KOPT-K1 (cell line): ENCODE measurements around the gene FAAH2.
"Not testable (repeated sequence)": the region's sequence is repeated elsewhere in the genome, so short reads cannot be mapped to it uniquely, and the experiment has no call there.

ENCODE experiments used
- H3K27ac ChIP-seq: fragments of 200-600 bp; sonication (generic); 2 replicates; pipeline ENCODE4 v1.5.1; 2016; ENCODE audit warnings: antibody characterized with exemption, mild to moderate bottlenecking, low read depth, low read length; ENCODE audit not compliant: poor library complexity, severe bottlenecking
- H3K36me3 ChIP-seq: fragments of 200-600 bp; sonication (generic); 2 replicates; pipeline ENCODE4 v1.5.1; 2017; ENCODE audit warnings: antibody characterized with exemption, mild to moderate bottlenecking, low read length, moderate library complexity; ENCODE audit not compliant: insufficient read depth
- H3K9me3 ChIP-seq: fragments of 200-600 bp; sonication (generic); 2 replicates; pipeline ENCODE4 v1.5.1; 2017; ENCODE audit warnings: antibody characterized with exemption, low read length, mild to moderate bottlenecking; ENCODE audit not compliant: insufficient read depth, poor library complexity, severe bottlenecking

FAAH2 gene

GRCh38 chrX:57353472-57354132 lies 67.1 kb downstream of the FAAH2 start:
- Histone ChIP-seq H3K27ac (no peak overlapping the region), H3K9me3 (no peaks in the 10 kb centered on the region), H3K36me3 (no peaks in the 10 kb centered on the region)

GRCh38 chrX:57364145-57364544 lies 77.6 kb downstream of the FAAH2 start:
- H3K27ac ChIP-seq, result no peak overlapping the region
- no peaks in the 10 kb centered on the region for H3K9me3 ChIP-seq
- H3K36me3 ChIP-seq, result no peaks in the 10 kb centered on the region

GRCh38 chrX:57366430-57366829 lies 79.9 kb downstream of the FAAH2 start:
- no peaks in the 10 kb centered on the region for H3K36me3 ChIP-seq
- H3K27ac ChIP-seq, result no peak overlapping the region
- no peaks in the 10 kb centered on the region for H3K9me3 ChIP-seq

- Histone ChIP-seq H3K36me3 (no peaks in the 10 kb centered on the region), H3K9me3 (no peaks in the 10 kb centered on the region), H3K27ac (no peak overlapping the region)
Measured at GRCh38 chrX:57367649-57368048, 81.1 kb downstream of the FAAH2 start.

GRCh38 chrX:57368158-57368557 lies 81.7 kb downstream of the FAAH2 start:
- Histone ChIP-seq H3K27ac (no peak overlapping the region), H3K36me3 (no peaks in the 10 kb centered on the region), H3K9me3 (no peaks in the 10 kb centered on the region)

- Histone ChIP-seq H3K27ac (no peak overlapping the region), H3K9me3 (no peaks in the 10 kb centered on the region), H3K36me3 (no peaks in the 10 kb centered on the region)
Measured at GRCh38 chrX:57379296-57379695, 92.8 kb downstream of the FAAH2 start.

GRCh38 chrX:57380026-57380796 lies 93.7 kb downstream of the FAAH2 start:
- Histone ChIP-seq H3K36me3 (no peaks in the 10 kb centered on the region), H3K27ac (no peak overlapping the region), H3K9me3 (no peaks in the 10 kb centered on the region)

- H3K9me3 ChIP-seq, H3K36me3 ChIP-seq, H3K27ac ChIP-seq: not testable (repeated sequence)
Measured at GRCh38 chrX:57394162-57394561, 107.7 kb downstream of the FAAH2 start.

- H3K27ac ChIP-seq, H3K9me3 ChIP-seq, H3K36me3 ChIP-seq: not testable (repeated sequence)
Measured at GRCh38 chrX:57403191-57403590, 116.7 kb downstream of the FAAH2 start.

- no peaks in the 10 kb centered on the region for H3K9me3 ChIP-seq
- no peak overlapping the region for H3K27ac ChIP-seq
Measured at GRCh38 chrX:57406149-57406548, 119.6 kb downstream of the FAAH2 start.

GRCh38 chrX:57417827-57418226 lies 131.3 kb downstream of the FAAH2 start:
- no peaks in the 10 kb centered on the region for H3K36me3 ChIP-seq
- no peaks in the 10 kb centered on the region for H3K9me3 ChIP-seq
- no peak overlapping the region for H3K27ac ChIP-seq

More at GRCh38 chrX:57406149-57406548, 119.6 kb downstream of the FAAH2 start:
- no peaks in the 10 kb centered on the region for H3K36me3 ChIP-seq

- Histone ChIP-seq H3K27ac (no peak overlapping the region), H3K9me3 (no peaks in the 10 kb centered on the region), H3K36me3 (no peaks in the 10 kb centered on the region)
Measured at GRCh38 chrX:57422289-57422688, 135.8 kb downstream of the FAAH2 start.

GRCh38 chrX:57422790-57423189 lies 136.3 kb downstream of the FAAH2 start:
- Histone ChIP-seq H3K27ac (no peak overlapping the region), H3K9me3 (no peaks in the 10 kb centered on the region), H3K36me3 (no peaks in the 10 kb centered on the region)

- Histone ChIP-seq H3K27ac (no peak overlapping the region), H3K9me3 (no peaks in the 10 kb centered on the region), H3K36me3 (no peaks in the 10 kb centered on the region)
Measured at GRCh38 chrX:57445076-57445475, 158.6 kb downstream of the FAAH2 start.

GRCh38 chrX:57445832-57446231 lies 159.3 kb downstream of the FAAH2 start:
- H3K9me3 ChIP-seq, result no peaks in the 10 kb centered on the region
- no peaks in the 10 kb centered on the region for H3K36me3 ChIP-seq
- H3K27ac ChIP-seq, result no peak overlapping the region

GRCh38 chrX:57447856-57448255 lies 161.3 kb downstream of the FAAH2 start:
- no peaks in the 10 kb centered on the region for H3K9me3 ChIP-seq
- H3K36me3 ChIP-seq, result no peaks in the 10 kb centered on the region
- H3K27ac ChIP-seq, result no peak overlapping the region
